ENCODE measurements around the gene VGLL4. TPM values are rescaled to one million over a fixed set of nuclear protein-coding genes. Genes with fewer than 3 reads are reported as not detected.

VGLL4 gene
- total RNA-seq, 1 donor from 2014 or later, result 146 TPM

GRCh38 chr3:11613319-11613718 lies 30.4 kb downstream of the VGLL4 start:
- Histone ChIP-seq H3K4me1 (peaks cover 9 to 25% of the 10 kb centered on the region in 2 donors), H3K36me3 (no peaks in the 10 kb centered on the region), H3K4me3 (no peak overlapping the region), H3K27ac (no peak overlapping the region), H3K9me3 (no peaks in the 10 kb centered on the region), H3K27me3 (no peaks in the 10 kb centered on the region)
- no peak for TF ChIP-seq CTCF (IDR thresholded peaks at IDR 0.05)
- intact Hi-C loops (cut with DNase I), result no loop called here
- no peak for DNase-seq (ENCODE audit: low spot score in 2 of 2)

- Histone ChIP-seq H3K4me1 (peaks cover 9 to 29% of the 10 kb centered on the region in 2 donors), H3K9me3 (no peaks in the 10 kb centered on the region), H3K27me3 (no peaks in the 10 kb centered on the region), H3K27ac (no peak overlapping the region), H3K36me3 (no peaks in the 10 kb centered on the region), H3K4me3 (no peak overlapping the region)
- intact Hi-C loops (cut with DNase I), result no loop called here
- TF ChIP-seq CTCF (IDR thresholded peaks at IDR 0.05), result no peak
- no peak for DNase-seq (ENCODE audit: low spot score in 2 of 2)
These were observed 31.1 kb downstream of the VGLL4 start for GRCh38 chr3:11612515-11613188.

GRCh38 chr3:11611341-11611799 lies 32.3 kb downstream of the VGLL4 start:
- H3K36me3 ChIP-seq, result no peaks in the 10 kb centered on the region
- DNase-seq (ENCODE audit: low spot score in 2 of 2), result no peak
- peaks cover 9 to 24% of the 10 kb centered on the region in 2 donors for H3K4me1 ChIP-seq
- H3K27me3 ChIP-seq, result no peaks in the 10 kb centered on the region
- TF ChIP-seq CTCF (IDR thresholded peaks at IDR 0.05), result no peak
- H3K4me3 ChIP-seq, result no peak overlapping the region
- H3K9me3 ChIP-seq, result no peaks in the 10 kb centered on the region
- no peak overlapping the region for H3K27ac ChIP-seq
- intact Hi-C loops (cut with DNase I), result no loop called here

- H3K36me3 ChIP-seq, result no peaks in the 10 kb centered on the region
- intact Hi-C loops (cut with DNase I), result no loop called here
- TF ChIP-seq CTCF (IDR thresholded peaks at IDR 0.05), result no peak
- no peak overlapping the region for H3K4me3 ChIP-seq
- H3K27ac ChIP-seq, result no peak overlapping the region
- no peaks in the 10 kb centered on the region for H3K27me3 ChIP-seq
- peaks cover 9 to 19% of the 10 kb centered on the region in 2 donors for H3K4me1 ChIP-seq
- no peaks in the 10 kb centered on the region for H3K9me3 ChIP-seq
- no peak for DNase-seq (ENCODE audit: low spot score in 2 of 2)
These were observed 32.9 kb downstream of the VGLL4 start for GRCh38 chr3:11610700-11611275.

- H3K36me3 ChIP-seq, result no peaks in the 10 kb centered on the region
- peaks cover 9 to 18% of the 10 kb centered on the region in 2 donors for H3K4me1 ChIP-seq
- no peak overlapping the region for H3K27ac ChIP-seq
- intact Hi-C loops (cut with DNase I), result no loop called here
- H3K4me3 ChIP-seq, result no peak overlapping the region
- no peaks in the 10 kb centered on the region for H3K9me3 ChIP-seq
- no peak for DNase-seq (ENCODE audit: low spot score in 2 of 2)
- no peaks in the 10 kb centered on the region for H3K27me3 ChIP-seq
- TF ChIP-seq CTCF (IDR thresholded peaks at IDR 0.05), result no peak
These were observed 33.6 kb downstream of the VGLL4 start for GRCh38 chr3:11610044-11610671.

All from ascending aorta (tissue), 2 donors.